Neuronal stem cell (in vitro differentiated cells): ENCODE results near the gene UNC5C.

Experiments used
- DNase-seq: peaks from one replicate; pipeline ENCODE4 v3.0.0-alpha.2; 2013; ENCODE audit warnings: low spot score
- H2AFZ ChIP-seq: one replicate; pipeline ENCODE4 v1.6.1; 2013; ENCODE audit warnings: mild to moderate bottlenecking, low read length, inconsistent platforms
- H2AK5ac ChIP-seq: 2 replicates; pipeline ENCODE4 v1.6.1; 2013; ENCODE audit warnings: low read depth, mild to moderate bottlenecking, inconsistent platforms, low read length, moderate library complexity, mixed read lengths
- H2BK120ac ChIP-seq: 2 replicates; pipeline ENCODE4 v1.6.1; 2013; ENCODE audit warnings: low read depth, mild to moderate bottlenecking, inconsistent platforms, low read length, moderate library complexity, mixed read lengths
- H2BK12ac ChIP-seq: one replicate; pipeline ENCODE4 v1.6.1; 2013; ENCODE audit warnings: low read length, inconsistent platforms
- H2BK15ac ChIP-seq: 2 replicates; pipeline ENCODE4 v1.6.1; 2013; ENCODE audit warnings: mild to moderate bottlenecking, low read length, inconsistent platforms, mixed read lengths
- H2BK5ac ChIP-seq: one replicate; pipeline ENCODE4 v1.6.1; 2013; ENCODE audit warnings: inconsistent platforms, mild to moderate bottlenecking, low read length, moderate library complexity
- H3K14ac ChIP-seq: one replicate; pipeline ENCODE4 v1.6.1; 2013; ENCODE audit warnings: low read length, inconsistent platforms
- H3K18ac ChIP-seq: 2 replicates; pipeline ENCODE4 v1.6.1; 2013; ENCODE audit warnings: low read length, inconsistent platforms
- H3K23ac ChIP-seq: 2 replicates; pipeline ENCODE4 v1.6.1; 2013; ENCODE audit warnings: low read depth, mild to moderate bottlenecking, mixed read lengths, low read length, inconsistent platforms; ENCODE audit not compliant: poor library complexity
- H3K27ac ChIP-seq: replicated peaks from 3 replicates; pipeline ENCODE4 v1.5.1; 2013; ENCODE audit warnings: low read length, inconsistent platforms
- H3K27me3 ChIP-seq, 3 experiments: 2 replicates each; pipeline ENCODE4 v1.6.1; 2013; ENCODE audit warnings: low read length in 3 of 3, mild to moderate bottlenecking in 2 of 3, inconsistent platforms in 1 of 3, low read depth in 1 of 3, mixed read lengths in 1 of 3, moderate library complexity in 1 of 3; ENCODE audit not compliant: control insufficient read depth in 3 of 3, insufficient read depth in 3 of 3
- H3K36me3 ChIP-seq, 2 donors: replicated peaks in 1 of 2; 2 replicates each; pipeline ENCODE4 v1.6.1; 2013; ENCODE audit warnings: low read length in 2 of 2; ENCODE audit not compliant: control insufficient read depth in 2 of 2, insufficient read depth in 2 of 2
- H3K4ac ChIP-seq: 2 replicates; pipeline ENCODE4 v1.6.1; 2013; ENCODE audit warnings: inconsistent platforms, mild to moderate bottlenecking, low read length, moderate library complexity
- H3K4me1 ChIP-seq, 2 donors: 1 replicate in 1 of 2; 2 replicates in 1 of 2; pipeline ENCODE4 v1.6.1; 2013; ENCODE audit warnings: low read length in 2 of 2, low read depth in 1 of 2; ENCODE audit not compliant: control insufficient read depth in 2 of 2, insufficient read depth in 1 of 2
- H3K4me2 ChIP-seq: one replicate; pipeline ENCODE4 v1.6.1; 2013; ENCODE audit warnings: mild to moderate bottlenecking, low read length, inconsistent platforms; ENCODE audit not compliant: insufficient read depth, poor library complexity, severe bottlenecking
- H3K4me3 ChIP-seq, 2 donors: 2 replicates each; pipeline ENCODE4 v1.5.1; 2013; ENCODE audit warnings: low read length in 2 of 2, mild to moderate bottlenecking in 2 of 2, inconsistent platforms in 1 of 2, moderate library complexity in 1 of 2
- H3K79me1 ChIP-seq: one replicate; pipeline ENCODE4 v1.6.1; 2013; ENCODE audit warnings: low read depth, mild to moderate bottlenecking, inconsistent platforms, low read length, moderate library complexity
- H3K9ac ChIP-seq: one replicate; pipeline ENCODE4 v1.6.1; 2013; ENCODE audit warnings: mild to moderate bottlenecking, low read depth, low read length, inconsistent platforms; ENCODE audit not compliant: poor library complexity
- H3K9me3 ChIP-seq, 2 donors: replicated peaks in 1 of 2; 2 replicates each; pipeline versions ENCODE3 to v1.6.1; 2013; ENCODE audit warnings: low read length in 2 of 2, mild to moderate bottlenecking in 2 of 2, inconsistent platforms in 1 of 2, low read depth in 1 of 2, mixed read lengths in 1 of 2, moderate library complexity in 1 of 2; ENCODE audit not compliant: control insufficient read depth in 2 of 2, insufficient read depth in 1 of 2
- H4K8ac ChIP-seq: one replicate; pipeline ENCODE4 v1.6.1; 2013; ENCODE audit warnings: low read depth, mild to moderate bottlenecking, inconsistent platforms, low read length, moderate library complexity
- H4K91ac ChIP-seq: one replicate; pipeline ENCODE4 v1.6.1; 2013; ENCODE audit warnings: low read length, low read depth, mild to moderate bottlenecking, inconsistent platforms; ENCODE audit not compliant: poor library complexity
- WGBS, 2 donors: extraction: QIAGEN DNeasy Blood & Tissue Kit; methylation state at CpG; one replicate each; pipeline ENCODE4 v1.1.7; 2013; ENCODE audit warnings: missing lambda C conversion rate in 2 of 2, mixed read lengths in 1 of 2; ENCODE audit not compliant: insufficient read length in 2 of 2, insufficient replicate concordance in 1 of 2; ENCODE audit errors: extremely low coverage in 2 of 2; 5-methylcytosine and 5-hydroxymethylcytosine counted together

UNC5C gene

GRCh38 chr4:95360256-95360903, 188.4 kb downstream of the UNC5C start:
- H4K8ac ChIP-seq = no peak overlapping the region
- no peak overlapping the region for H3K27ac ChIP-seq
- H3K18ac ChIP-seq = no peak overlapping the region
- H2AK5ac ChIP-seq = no peak overlapping the region
- no peak overlapping the region for H3K14ac ChIP-seq
- no peak overlapping the region for H3K4ac ChIP-seq
- no peak overlapping the region for H4K91ac ChIP-seq
- H3K4me3 ChIP-seq = no peak overlapping the region
- no peaks in the 10 kb centered on the region for H3K27me3 ChIP-seq
- H3K23ac ChIP-seq = no peak overlapping the region
- no peak for DNase-seq
- H3K9me3 ChIP-seq = peaks cover 0 to 4% of the 10 kb centered on the region in 2 donors
- H2BK15ac ChIP-seq = no peak overlapping the region
- WGBS, 2 donors = no CpG with 5 or more reads among the region's 3 CpGs
- H3K79me1 ChIP-seq = no peaks in the 10 kb centered on the region
- no peaks in the 10 kb centered on the region for H3K36me3 ChIP-seq
- no peak overlapping the region for H2BK5ac ChIP-seq
- H3K4me2 ChIP-seq = no peak overlapping the region
- no peak overlapping the region for H2BK120ac ChIP-seq
- no peak overlapping the region for H2AFZ ChIP-seq
- H3K4me1 ChIP-seq = peaks cover 3 to 6% of the 10 kb centered on the region in 2 donors
- H3K9ac ChIP-seq = no peak overlapping the region
- no peak overlapping the region for H2BK12ac ChIP-seq

- Histone ChIP-seq H3K4me2 (no peak overlapping the region), H2BK15ac (no peak overlapping the region), H3K14ac (no peak overlapping the region), H3K79me1 (no peaks in the 10 kb centered on the region), H3K23ac (no peak overlapping the region), H4K91ac (no peak overlapping the region), H3K9ac (no peak overlapping the region), H3K27me3 (no peaks in the 10 kb centered on the region), H2AFZ (no peak overlapping the region), H3K27ac (no peak overlapping the region), H2BK12ac (no peak overlapping the region), H4K8ac (no peak overlapping the region), H3K4me1 (peaks cover 0 to 6% of the 10 kb centered on the region in 2 donors), H3K4ac (no peak overlapping the region), H2BK5ac (no peak overlapping the region), H3K18ac (no peak overlapping the region), H3K9me3 (peaks cover 0 to 4% of the 10 kb centered on the region in 2 donors), H2AK5ac (no peak overlapping the region), H2BK120ac (no peak overlapping the region), H3K4me3 (no peak overlapping the region), H3K36me3 (no peaks in the 10 kb centered on the region)
- no peak for DNase-seq
- WGBS, 2 donors = no CpG with 5 or more reads among the region's 1 CpG
Observed at GRCh38 chr4:95358421-95358820, 190.4 kb downstream of the UNC5C start.

- no peaks in the 10 kb centered on the region for H3K79me1 ChIP-seq
- no peak overlapping the region for H3K23ac ChIP-seq
- no peak overlapping the region for H3K18ac ChIP-seq
- no peak overlapping the region for H3K4ac ChIP-seq
- H3K4me2 ChIP-seq = no peak overlapping the region
- no peak overlapping the region for H2BK15ac ChIP-seq
- no peak overlapping the region for H3K4me3 ChIP-seq
- DNase-seq = no peak
- H3K14ac ChIP-seq = no peak overlapping the region
- no peak overlapping the region for H2BK120ac ChIP-seq
- no peak overlapping the region for H4K91ac ChIP-seq
- H3K9ac ChIP-seq = no peak overlapping the region
- no peak overlapping the region for H2BK12ac ChIP-seq
- H3K27me3 ChIP-seq = no peaks in the 10 kb centered on the region
- H3K4me1 ChIP-seq = peaks cover 7 to 25% of the 10 kb centered on the region in 2 donors
- no peak overlapping the region for H2BK5ac ChIP-seq
- H3K9me3 ChIP-seq = no peaks in the 10 kb centered on the region
- H2AFZ ChIP-seq = no peak overlapping the region
- H3K36me3 ChIP-seq = no peaks in the 10 kb centered on the region
- H2AK5ac ChIP-seq = no peak overlapping the region
- no CpG with 5 or more reads among the region's 1 CpG for WGBS, 2 donors
- no peak overlapping the region for H3K27ac ChIP-seq
- no peak overlapping the region for H4K8ac ChIP-seq
Observed at GRCh38 chr4:95355021-95355420, 193.8 kb downstream of the UNC5C start.

GRCh38 chr4:95348418-95348817, 200.4 kb downstream of the UNC5C start:
- Histone ChIP-seq H3K4me2 (no peak overlapping the region), H3K79me1 (no peaks in the 10 kb centered on the region), H3K18ac (no peak overlapping the region), H3K9me3 (peaks cover 0 to 12% of the 10 kb centered on the region in 2 donors), H2BK15ac (no peak overlapping the region), H2AFZ (no peak overlapping the region), H2AK5ac (no peak overlapping the region), H3K36me3 (no peaks in the 10 kb centered on the region), H2BK12ac (no peak overlapping the region), H3K14ac (no peak overlapping the region), H4K91ac (no peak overlapping the region), H2BK5ac (no peak overlapping the region), H2BK120ac (no peak overlapping the region), H3K4me3 (no peak overlapping the region), H3K9ac (no peak overlapping the region), H3K4me1 (peaks cover 7 to 19% of the 10 kb centered on the region in 2 donors), H3K27ac (no peak overlapping the region), H4K8ac (no peak overlapping the region), H3K27me3 (no peaks in the 10 kb centered on the region), H3K4ac (no peak overlapping the region), H3K23ac (no peak overlapping the region)
- DNase-seq = no peak
- no CpG with 5 or more reads among the region's 1 CpG for WGBS, 2 donors
